Progenitor cell of endocrine pancreas (in vitro differentiated cells): ENCODE data around the gene MT2A. TPM values are rescaled to one million over a fixed set of nuclear protein-coding genes. Genes with fewer than 3 reads are reported as not detected.

Source experiments
- DNase-seq: peaks from one replicate; pipeline ENCODE4 v3.0.0; 2021; ENCODE audit warnings: low spot score; ENCODE audit not compliant: unreplicated experiment
- H3K27ac Mint-ChIP-seq: 2 replicates; pipeline ENCODE4 v1.8.0; 2021; ENCODE audit warnings: mild to moderate bottlenecking, moderate library complexity, mixed read lengths
- H3K27me3 Mint-ChIP-seq: 2 replicates; pipeline ENCODE4 v1.8.0; 2021; ENCODE audit warnings: mixed read lengths
- H3K36me3 Mint-ChIP-seq: 2 replicates; pipeline ENCODE4 v1.8.0; 2022; ENCODE audit warnings: mixed read lengths; ENCODE audit not compliant: insufficient read depth
- H3K4me1 Mint-ChIP-seq: 2 replicates; pipeline ENCODE4 v1.8.0; 2021; ENCODE audit warnings: low read depth, mixed read lengths
- H3K4me3 Mint-ChIP-seq: 2 replicates; pipeline ENCODE4 v1.8.0; 2021; ENCODE audit warnings: low read depth, mild to moderate bottlenecking, moderate library complexity, mixed read lengths
- H3K9me3 Mint-ChIP-seq: 2 replicates; pipeline ENCODE4 v1.8.0; 2021; ENCODE audit warnings: low read depth, mixed read lengths
- total RNA-seq: library from RNA; stranded (reverse); gene quantifications from 2 replicates; pipeline ENCODE4 v1.2.1, GENCODE V29; 2021
- TF ChIP-seq, protein P1 (sequence below): fragments of 200-600 bp; sonication (generic); IDR thresholded peaks from one replicate; pipeline ENCODE4 v1.5.0; 2021; ENCODE audit warnings: antibody characterized with exemption, mild to moderate bottlenecking; ENCODE audit not compliant: unreplicated experiment

Gene MT2A
- total RNA-seq, 1 donor from 2014 or later, result 11.5 TPM

DNA sequence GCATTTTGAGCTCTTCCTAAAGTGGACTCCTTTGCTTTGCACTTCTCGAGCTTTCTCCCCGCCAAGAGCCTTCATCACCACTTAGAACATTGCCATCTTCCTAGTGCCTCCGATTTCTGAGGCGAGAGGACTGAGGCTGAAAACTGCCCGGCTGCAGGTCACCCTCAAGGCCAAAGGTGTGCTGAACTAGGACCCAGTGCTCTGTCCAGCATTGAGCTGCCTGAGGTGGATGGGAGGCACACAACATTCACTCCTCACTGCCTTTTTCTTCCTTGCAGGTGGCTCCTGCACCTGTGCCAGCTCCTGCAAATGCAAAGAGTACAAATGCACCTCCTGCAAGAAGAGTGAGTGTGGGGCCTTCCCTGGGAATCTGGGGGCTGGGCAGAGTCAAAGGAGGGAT, 35.4 kb downstream of the MT2A start:
- H3K36me3 Mint-ChIP-seq, result no peaks in the 10 kb centered on the region
- H3K4me1 Mint-ChIP-seq, result peaks cover 3% of the 10 kb centered on the region
- H3K9me3 Mint-ChIP-seq, result no peaks in the 10 kb centered on the region
- TF ChIP-seq, protein P1, sequence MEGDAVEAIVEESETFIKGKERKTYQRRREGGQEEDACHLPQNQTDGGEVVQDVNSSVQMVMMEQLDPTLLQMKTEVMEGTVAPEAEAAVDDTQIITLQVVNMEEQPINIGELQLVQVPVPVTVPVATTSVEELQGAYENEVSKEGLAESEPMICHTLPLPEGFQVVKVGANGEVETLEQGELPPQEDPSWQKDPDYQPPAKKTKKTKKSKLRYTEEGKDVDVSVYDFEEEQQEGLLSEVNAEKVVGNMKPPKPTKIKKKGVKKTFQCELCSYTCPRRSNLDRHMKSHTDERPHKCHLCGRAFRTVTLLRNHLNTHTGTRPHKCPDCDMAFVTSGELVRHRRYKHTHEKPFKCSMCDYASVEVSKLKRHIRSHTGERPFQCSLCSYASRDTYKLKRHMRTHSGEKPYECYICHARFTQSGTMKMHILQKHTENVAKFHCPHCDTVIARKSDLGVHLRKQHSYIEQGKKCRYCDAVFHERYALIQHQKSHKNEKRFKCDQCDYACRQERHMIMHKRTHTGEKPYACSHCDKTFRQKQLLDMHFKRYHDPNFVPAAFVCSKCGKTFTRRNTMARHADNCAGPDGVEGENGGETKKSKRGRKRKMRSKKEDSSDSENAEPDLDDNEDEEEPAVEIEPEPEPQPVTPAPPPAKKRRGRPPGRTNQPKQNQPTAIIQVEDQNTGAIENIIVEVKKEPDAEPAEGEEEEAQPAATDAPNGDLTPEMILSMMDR, result no peak
- H3K4me3 Mint-ChIP-seq, result no peak overlapping the region
- no peak overlapping the region for H3K27ac Mint-ChIP-seq
- H3K27me3 Mint-ChIP-seq, result peaks cover 97% of the 10 kb centered on the region
- DNase-seq, result no peak

DNA sequence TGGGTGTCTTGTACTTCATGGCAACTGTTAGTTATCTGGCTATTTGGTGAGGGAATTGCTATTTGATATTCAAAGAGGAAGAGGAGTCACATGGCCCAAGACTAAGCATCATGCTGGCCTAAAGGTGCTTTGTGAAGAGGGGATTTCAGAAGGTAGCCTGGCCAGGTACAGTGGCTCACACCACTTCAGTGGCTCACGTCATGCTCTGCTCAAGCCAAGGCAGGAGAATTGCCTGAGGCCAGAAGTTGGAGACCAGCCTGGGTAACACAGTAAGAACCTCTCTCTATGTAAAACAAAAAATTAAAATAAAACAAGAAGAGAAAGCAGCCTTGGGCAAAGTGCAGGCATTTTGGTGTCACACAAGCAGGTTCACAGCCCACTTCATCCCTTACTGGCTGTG, 36.9 kb downstream of the MT2A start:
- H3K27ac Mint-ChIP-seq, result no peak overlapping the region
- H3K9me3 Mint-ChIP-seq, result no peaks in the 10 kb centered on the region
- H3K27me3 Mint-ChIP-seq, result peaks cover 94% of the 10 kb centered on the region
- no peak overlapping the region for H3K4me3 Mint-ChIP-seq
- peaks cover 3% of the 10 kb centered on the region for H3K4me1 Mint-ChIP-seq
- no peak for DNase-seq
- TF ChIP-seq, protein P1, result no peak
- H3K36me3 Mint-ChIP-seq, result no peaks in the 10 kb centered on the region

DNA sequence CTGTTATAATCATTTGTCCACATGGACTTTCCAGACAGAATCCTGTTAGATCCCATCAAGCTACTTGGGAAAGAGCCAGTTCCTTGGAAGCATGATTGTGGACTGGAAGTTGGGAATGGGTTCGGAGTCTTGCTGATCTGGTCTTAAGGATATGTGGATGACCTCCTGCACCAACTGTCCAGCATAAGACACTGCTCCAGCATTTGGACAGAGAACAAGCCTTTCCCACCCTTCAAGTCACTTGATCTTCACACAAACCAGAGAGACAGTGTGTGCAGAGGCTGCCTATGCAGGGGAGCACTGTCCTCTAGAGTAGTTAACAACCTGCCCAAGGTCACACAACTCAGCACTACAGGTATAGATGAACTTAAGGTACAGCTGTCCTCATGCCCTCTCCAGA, 37.5 kb downstream of the MT2A start:
- Mint-ChIP-seq H3K36me3 (no peaks in the 10 kb centered on the region), H3K4me3 (no peak overlapping the region), H3K27me3 (peaks cover 94% of the 10 kb centered on the region), H3K4me1 (peaks cover 3% of the 10 kb centered on the region), H3K27ac (no peak overlapping the region), H3K9me3 (no peaks in the 10 kb centered on the region)
- DNase-seq, result no peak
- TF ChIP-seq, protein P1, result no peak

DNA sequence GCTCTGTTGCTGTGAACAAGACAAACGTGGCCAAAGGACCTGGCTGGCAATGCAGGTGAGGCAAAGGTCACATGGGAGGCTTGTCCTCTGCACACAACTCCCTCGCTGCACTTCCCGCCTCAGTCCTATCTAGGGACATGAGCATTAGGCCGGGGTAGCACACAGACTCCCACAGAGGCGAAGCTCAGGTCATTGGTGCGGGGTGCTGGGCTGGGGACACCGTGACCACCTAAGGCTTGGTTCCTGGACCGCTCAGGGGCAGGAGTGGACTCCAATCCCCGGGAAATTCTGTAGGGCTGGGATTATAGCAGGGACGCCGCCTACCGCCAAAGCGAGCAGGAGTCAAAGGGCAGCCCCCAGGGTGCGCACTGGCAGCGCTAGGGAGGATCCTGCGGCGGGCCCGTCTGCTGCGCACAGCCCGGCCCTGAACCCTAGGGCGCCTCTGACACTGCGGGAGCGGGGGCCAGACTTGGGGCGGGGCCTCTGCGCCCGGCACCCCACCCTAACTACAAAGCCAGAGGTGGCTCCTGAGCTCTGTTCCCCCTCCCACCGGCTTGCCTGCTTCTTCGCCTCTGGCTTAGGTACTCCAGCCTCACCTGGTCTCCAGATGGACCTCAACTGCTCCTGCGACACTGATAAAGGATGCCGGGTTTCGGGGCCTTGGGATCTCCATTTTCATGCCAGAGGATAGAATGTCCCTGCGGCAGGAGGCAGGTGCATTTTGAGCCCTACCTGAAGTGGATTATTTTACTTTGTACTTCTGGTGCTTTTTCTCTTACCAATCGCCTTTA, 39.5 kb downstream of the MT2A start:
- no peak for DNase-seq
- Mint-ChIP-seq H3K27me3 (peaks cover 93% of the 10 kb centered on the region), H3K4me3 (no peak overlapping the region), H3K4me1 (peaks cover 3% of the 10 kb centered on the region), H3K36me3 (no peaks in the 10 kb centered on the region), H3K27ac (no peak overlapping the region), H3K9me3 (no peaks in the 10 kb centered on the region)
- TF ChIP-seq, protein P1, result peak; percentile 9

DNA sequence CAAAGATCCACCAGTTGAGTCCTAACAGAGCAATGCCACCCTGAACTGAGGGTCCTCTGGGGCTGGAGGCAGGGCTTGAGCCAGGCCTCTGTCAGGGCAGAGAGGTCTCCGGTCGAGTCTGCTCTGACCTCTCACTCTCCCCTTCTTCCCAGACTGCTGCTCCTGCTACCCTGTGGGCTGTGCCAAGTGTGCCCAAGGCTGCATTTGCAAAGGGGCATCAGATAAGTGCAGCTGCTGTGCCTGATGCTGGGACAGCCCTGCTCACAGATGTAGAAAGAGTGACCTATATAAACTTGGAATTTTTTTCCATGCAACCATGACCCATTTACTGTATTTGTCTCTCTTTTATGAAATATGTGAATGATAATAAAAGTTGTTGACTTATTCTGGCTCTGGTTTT, 40.9 kb downstream of the MT2A start:
- TF ChIP-seq, protein P1, result no peak
- H3K27ac Mint-ChIP-seq, result no peak overlapping the region
- H3K9me3 Mint-ChIP-seq, result no peaks in the 10 kb centered on the region
- no peaks in the 10 kb centered on the region for H3K4me1 Mint-ChIP-seq
- H3K4me3 Mint-ChIP-seq, result no peak overlapping the region
- H3K27me3 Mint-ChIP-seq, result peaks cover 91% of the 10 kb centered on the region
- H3K36me3 Mint-ChIP-seq, result no peaks in the 10 kb centered on the region
- DNase-seq, result no peak
